NCI-H82 (cell line): ENCODE data around the gene FAM117A.
A peak's percentile ranks its signal among the peaks of the same experiment; 100 is the strongest.
"Not testable (repeated sequence)": the region's sequence is repeated elsewhere in the genome, so short reads cannot be mapped to it uniquely, and the experiment has no call there.

Experiments used
- DNase-seq: peaks from one replicate; lab custom pipeline; 2025; lab: John Stamatoyannopoulos, UW

Gene FAM117A

GRCh38 chr17:49739641-49740271, 24.2 kb downstream of the FAM117A start:
- peak; percentile 64 for DNase-seq

GRCh38 chr17:49738456-49739163, 25.3 kb downstream of the FAM117A start:
- DNase-seq: no peak

GRCh38 chr17:49734515-49735490, 29.1 kb downstream of the FAM117A start:
- no peak for DNase-seq

- DNase-seq: no peak
Measured at GRCh38 chr17:49731435-49731831, 32.5 kb downstream of the FAM117A start.

- no peak for DNase-seq
Measured at GRCh38 chr17:49730785-49731434, 33.0 kb downstream of the FAM117A start.

GRCh38 chr17:49730078-49730784, 33.7 kb downstream of the FAM117A start:
- no peak for DNase-seq

- DNase-seq: no peak
Measured at GRCh38 chr17:49729069-49729468, 34.9 kb downstream of the FAM117A start.

- no peak for DNase-seq
Measured at GRCh38 chr17:49728425-49728824, 35.5 kb downstream of the FAM117A start.

GRCh38 chr17:49727380-49727779, 36.6 kb downstream of the FAM117A start:
- no peak for DNase-seq

GRCh38 chr17:49725452-49726130, 38.3 kb downstream of the FAM117A start:
- no peak for DNase-seq

GRCh38 chr17:49724552-49724951, 39.4 kb downstream of the FAM117A start:
- DNase-seq: not testable (repeated sequence)

GRCh38 chr17:49723423-49723822, 40.5 kb downstream of the FAM117A start:
- DNase-seq: peak; percentile 92

- DNase-seq: no peak
Measured at GRCh38 chr17:49722066-49722465, 41.9 kb downstream of the FAM117A start.

GRCh38 chr17:49717371-49717861, 46.5 kb downstream of the FAM117A start:
- DNase-seq: no peak

- DNase-seq: no peak
Measured at GRCh38 chr17:49716668-49717364, 47.1 kb downstream of the FAM117A start.

GRCh38 chr17:49715717-49716279, 48.1 kb downstream of the FAM117A start:
- no peak for DNase-seq

- no peak for DNase-seq
Measured at GRCh38 chr17:49715216-49715615, 48.7 kb downstream of the FAM117A start.

GRCh38 chr17:49708515-49709183, 55.3 kb downstream of the FAM117A start:
- DNase-seq: no peak
